GM12892 (cell line): ENCODE data around the gene ZNF668.
"Not testable (repeated sequence)": the region's sequence is repeated elsewhere in the genome, so short reads cannot be mapped to it uniquely, and the experiment has no call there.

Source experiments
- POLR2A ChIP-seq: IDR thresholded peaks from 2 replicates; pipeline ENCODE4 v1.6.1; 2011; ENCODE audit warnings: low read depth, low read length, control low read depth
- POLR2AphosphoS5 ChIP-seq: IDR thresholded peaks from 2 replicates; pipeline ENCODE4 v1.6.1; 2011; ENCODE audit warnings: low read depth, low read length, control low read depth
- TAF1 ChIP-seq: IDR thresholded peaks from 2 replicates; pipeline ENCODE4 v1.6.1; 2011; ENCODE audit warnings: low read depth, mild to moderate bottlenecking, control low read depth, low read length, borderline replicate concordance

- TF ChIP-seq POLR2AphosphoS5, POLR2A, TAF1: not testable (repeated sequence)
Measured at GRCh38 chr16:31100876-31101641, 27.0 kb upstream of the ZNF668 start.
